Measurements from ENCODE around the gene ANTXR1. TPM values are rescaled to one million over a fixed set of nuclear protein-coding genes. Genes with fewer than 3 reads are reported as not detected.

Gene ANTXR1
- total RNA-seq, 1 experiment from 2014 or later, result 0.27 TPM

- TF ChIP-seq, protein P1, sequence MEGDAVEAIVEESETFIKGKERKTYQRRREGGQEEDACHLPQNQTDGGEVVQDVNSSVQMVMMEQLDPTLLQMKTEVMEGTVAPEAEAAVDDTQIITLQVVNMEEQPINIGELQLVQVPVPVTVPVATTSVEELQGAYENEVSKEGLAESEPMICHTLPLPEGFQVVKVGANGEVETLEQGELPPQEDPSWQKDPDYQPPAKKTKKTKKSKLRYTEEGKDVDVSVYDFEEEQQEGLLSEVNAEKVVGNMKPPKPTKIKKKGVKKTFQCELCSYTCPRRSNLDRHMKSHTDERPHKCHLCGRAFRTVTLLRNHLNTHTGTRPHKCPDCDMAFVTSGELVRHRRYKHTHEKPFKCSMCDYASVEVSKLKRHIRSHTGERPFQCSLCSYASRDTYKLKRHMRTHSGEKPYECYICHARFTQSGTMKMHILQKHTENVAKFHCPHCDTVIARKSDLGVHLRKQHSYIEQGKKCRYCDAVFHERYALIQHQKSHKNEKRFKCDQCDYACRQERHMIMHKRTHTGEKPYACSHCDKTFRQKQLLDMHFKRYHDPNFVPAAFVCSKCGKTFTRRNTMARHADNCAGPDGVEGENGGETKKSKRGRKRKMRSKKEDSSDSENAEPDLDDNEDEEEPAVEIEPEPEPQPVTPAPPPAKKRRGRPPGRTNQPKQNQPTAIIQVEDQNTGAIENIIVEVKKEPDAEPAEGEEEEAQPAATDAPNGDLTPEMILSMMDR (IDR thresholded peaks at IDR 0.05; ENCODE audit: insufficient read depth in 1 of 2, low read depth in 1 of 2, low read length in 1 of 2, severe bottlenecking in 1 of 2, unreplicated experiment in 1 of 2), result no peak
- ChIA-PET CTCF (no interaction called here), POLR2A (no interaction called here)
- Mint-ChIP-seq H3K4me1 (ENCODE audit: low read depth, unreplicated experiment) (peaks cover 6% of the 10 kb centered on the region), H3K9me3 (ENCODE audit: unreplicated experiment) (no peaks in the 10 kb centered on the region), H3K27ac (ENCODE audit: unreplicated experiment) (no peak overlapping the region), H3K36me3 (ENCODE audit: insufficient read depth, unreplicated experiment) (no peaks in the 10 kb centered on the region), H3K27me3 (ENCODE audit: insufficient read depth, unreplicated experiment) (peaks cover 8% of the 10 kb centered on the region), H3K4me3 (ENCODE audit: unreplicated experiment) (no peak overlapping the region)
- no peaks in the 10 kb centered on the region for H3K9me3 ChIP-seq
- no peak for DNase-seq
- intact Hi-C loops (cut with micrococcal nuclease; ENCODE audit: unreplicated experiment), result no loop called here
- BruUV-seq (replicated peaks), result no TSS peak
- H3K4me1 ChIP-seq, result peaks cover 11% of the 10 kb centered on the region; the same call in 1 of the 2 replicates
- no peak overlapping the region for H3K4me3 ChIP-seq (ENCODE audit: low read depth, low read length)
- H3K27me3 ChIP-seq (replicated peaks; ENCODE audit: control insufficient read depth, insufficient read depth, low read length), result no peaks in the 10 kb centered on the region; the same call in 1 of the 2 replicates
- H3K36me3 ChIP-seq (ENCODE audit: control insufficient read depth, insufficient read depth, low read length), result no peaks in the 10 kb centered on the region
These were observed 150.6 kb downstream of the ANTXR1 start for GRCh38 chr2:69163556-69163955.

- Mint-ChIP-seq H3K27ac (ENCODE audit: unreplicated experiment) (no peak overlapping the region), H3K36me3 (ENCODE audit: insufficient read depth, unreplicated experiment) (no peaks in the 10 kb centered on the region), H3K27me3 (ENCODE audit: insufficient read depth, unreplicated experiment) (peaks cover 10% of the 10 kb centered on the region), H3K4me3 (ENCODE audit: unreplicated experiment) (no peak overlapping the region), H3K4me1 (ENCODE audit: low read depth, unreplicated experiment) (peaks cover 6% of the 10 kb centered on the region), H3K9me3 (ENCODE audit: unreplicated experiment) (no peaks in the 10 kb centered on the region)
- Histone ChIP-seq H3K4me3 (ENCODE audit: low read depth, low read length) (no peak overlapping the region), H3K36me3 (ENCODE audit: control insufficient read depth, insufficient read depth, low read length) (no peaks in the 10 kb centered on the region), H3K4me1 (peaks cover 11% of the 10 kb centered on the region; the same call in 1 of the 2 replicates), H3K27me3 (replicated peaks; ENCODE audit: control insufficient read depth, insufficient read depth, low read length) (no peaks in the 10 kb centered on the region; the same call in 1 of the 2 replicates), H3K9me3 (no peaks in the 10 kb centered on the region)
- intact Hi-C loops (cut with micrococcal nuclease; ENCODE audit: unreplicated experiment), result no loop called here
- ChIA-PET POLR2A (no interaction called here), CTCF (no interaction called here)
- BruUV-seq (replicated peaks), result no TSS peak
- TF ChIP-seq, protein P1 (IDR thresholded peaks at IDR 0.05; ENCODE audit: insufficient read depth in 1 of 2, low read depth in 1 of 2, low read length in 1 of 2, severe bottlenecking in 1 of 2, unreplicated experiment in 1 of 2), result no peak
- DNase-seq, result no peak
These were observed 151.2 kb downstream of the ANTXR1 start for GRCh38 chr2:69164061-69164778.

DNA sequence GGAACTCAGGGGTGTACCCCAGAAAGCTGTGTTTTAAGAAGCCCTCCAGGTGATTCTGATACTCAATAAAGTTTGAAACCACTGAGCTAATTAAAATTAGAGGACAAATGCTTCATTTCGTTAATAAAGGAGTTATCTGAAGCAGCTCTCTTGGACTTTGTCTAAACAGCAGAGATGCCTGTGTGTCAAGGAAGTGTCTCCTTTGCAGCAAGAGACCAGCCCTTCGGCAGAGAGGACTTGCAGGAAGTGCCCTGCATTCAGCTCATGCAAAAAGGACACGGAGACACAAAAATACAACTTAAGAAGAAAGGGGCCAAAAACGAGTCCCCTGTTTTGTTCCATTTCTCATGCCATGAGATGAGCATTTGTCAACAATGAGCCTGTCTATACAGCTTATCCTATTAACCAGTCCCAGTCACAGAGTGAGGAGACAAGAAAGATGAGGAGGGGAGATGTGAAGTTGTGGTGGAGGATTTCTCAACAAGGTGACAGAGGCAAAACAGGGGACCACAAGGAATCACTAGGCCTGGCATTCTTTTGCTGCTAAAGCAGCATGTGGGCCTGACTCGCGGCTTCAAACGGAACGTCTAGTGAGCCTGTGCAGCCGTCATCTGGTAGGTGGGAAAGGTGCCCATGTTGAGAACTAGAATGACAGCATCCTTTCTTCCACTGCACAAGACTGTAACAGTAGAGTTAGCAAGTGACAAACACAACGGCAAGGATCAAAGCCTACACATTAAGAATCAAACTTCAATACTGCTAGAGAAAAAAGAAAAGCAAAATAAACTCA, 152.3 kb downstream of the ANTXR1 start:
- H3K4me1 ChIP-seq, result peaks cover 11% of the 10 kb centered on the region; the same call in 1 of the 2 replicates
- BruUV-seq (replicated peaks), result no TSS peak
- H3K27ac Mint-ChIP-seq (ENCODE audit: unreplicated experiment), result no peak overlapping the region
- DNase-seq, result no peak
- H3K36me3 ChIP-seq (ENCODE audit: control insufficient read depth, insufficient read depth, low read length), result no peaks in the 10 kb centered on the region
- peaks cover 10% of the 10 kb centered on the region for H3K27me3 Mint-ChIP-seq (ENCODE audit: insufficient read depth, unreplicated experiment)
- ChIA-PET POLR2A (no interaction called here), CTCF (no interaction called here)
- H3K4me3 Mint-ChIP-seq (ENCODE audit: unreplicated experiment), result no peak overlapping the region
- H3K36me3 Mint-ChIP-seq (ENCODE audit: insufficient read depth, unreplicated experiment), result no peaks in the 10 kb centered on the region
- TF ChIP-seq, protein P1 (IDR thresholded peaks at IDR 0.05; ENCODE audit: insufficient read depth in 1 of 2, low read depth in 1 of 2, low read length in 1 of 2, severe bottlenecking in 1 of 2, unreplicated experiment in 1 of 2), result no peak
- H3K4me3 ChIP-seq (ENCODE audit: low read depth, low read length), result no peak overlapping the region
- H3K9me3 ChIP-seq, result no peaks in the 10 kb centered on the region
- H3K4me1 Mint-ChIP-seq (ENCODE audit: low read depth, unreplicated experiment), result peaks cover 6% of the 10 kb centered on the region
- no peaks in the 10 kb centered on the region for H3K9me3 Mint-ChIP-seq (ENCODE audit: unreplicated experiment)
- no peaks in the 10 kb centered on the region; the same call in 1 of the 2 replicates for H3K27me3 ChIP-seq (replicated peaks; ENCODE audit: control insufficient read depth, insufficient read depth, low read length)
- intact Hi-C loops (cut with micrococcal nuclease; ENCODE audit: unreplicated experiment), result no loop called here

Measured in Caco-2 (cell line).